ENCODE measurements around the gene LRRC75A. TPM values are rescaled to one million over a fixed set of nuclear protein-coding genes. Genes with fewer than 3 reads are reported as not detected.

The LRRC75A gene
- total RNA-seq, 3 donors from 2014 or later (not counting 1 experiment from before 2014, with no cell fraction given), result 2.6 to 3.0 (median 3.0) TPM

- no peak overlapping the region for H3K27ac Mint-ChIP-seq
- Histone ChIP-seq H3K27me3 (ENCODE audit: control insufficient read depth, insufficient read depth, low read length) (no peaks in the 10 kb centered on the region), H3K27ac (ENCODE audit: low read length) (no peak overlapping the region), H3K4me3 (ENCODE audit: low read length) (no peak overlapping the region), H3K9me3 (ENCODE audit: control insufficient read depth, insufficient read depth, low read length) (no peaks in the 10 kb centered on the region), H3K4me1 (ENCODE audit: control insufficient read depth, insufficient read depth, low read length) (no peaks in the 10 kb centered on the region), H3K36me3 (ENCODE audit: control insufficient read depth, insufficient read depth, low read length) (no peaks in the 10 kb centered on the region)
- H3K36me3 Mint-ChIP-seq, result no peaks in the 10 kb centered on the region
- no peaks in the 10 kb centered on the region for H3K9me3 Mint-ChIP-seq
- no peaks in the 10 kb centered on the region for H3K4me1 Mint-ChIP-seq
- DNase-seq, result no peak
- H3K27me3 Mint-ChIP-seq (ENCODE audit: low read depth in 2 of 2), result no peaks in the 10 kb centered on the region
- WGBS (ENCODE audit: insufficient coverage), result 87% methylated on average over 12 of the region's 12 CpGs
- no peak for TF ChIP-seq CTCF (IDR thresholded peaks at IDR 0.05)
- ATAC-seq, result no peak
- no peak overlapping the region for H3K4me3 Mint-ChIP-seq
- intact Hi-C loops (cut with micrococcal nuclease), result no loop called here
Observed at GRCh38 chr17:16464303-16465051, 27.5 kb downstream of the LRRC75A start.

GRCh38 chr17:16463358-16464302 lies 28.4 kb downstream of the LRRC75A start:
- no peak overlapping the region for H3K27ac Mint-ChIP-seq
- DNase-seq, result no peak
- TF ChIP-seq CTCF (IDR thresholded peaks at IDR 0.05), result no peak
- Histone ChIP-seq H3K36me3 (ENCODE audit: control insufficient read depth, insufficient read depth, low read length) (no peaks in the 10 kb centered on the region), H3K4me3 (ENCODE audit: low read length) (no peak overlapping the region), H3K4me1 (ENCODE audit: control insufficient read depth, insufficient read depth, low read length) (no peaks in the 10 kb centered on the region), H3K27ac (ENCODE audit: low read length) (no peak overlapping the region), H3K27me3 (ENCODE audit: control insufficient read depth, insufficient read depth, low read length) (no peaks in the 10 kb centered on the region), H3K9me3 (ENCODE audit: control insufficient read depth, insufficient read depth, low read length) (no peaks in the 10 kb centered on the region)
- WGBS (ENCODE audit: insufficient coverage), result 91% methylated on average over 13 of the region's 13 CpGs
- no peak for ATAC-seq
- no peaks in the 10 kb centered on the region for H3K9me3 Mint-ChIP-seq
- H3K4me1 Mint-ChIP-seq, result no peaks in the 10 kb centered on the region
- no peak overlapping the region for H3K4me3 Mint-ChIP-seq
- intact Hi-C loops (cut with micrococcal nuclease), result no loop called here
- H3K27me3 Mint-ChIP-seq (ENCODE audit: low read depth in 2 of 2), result no peaks in the 10 kb centered on the region
- no peaks in the 10 kb centered on the region for H3K36me3 Mint-ChIP-seq

GRCh38 chr17:16462070-16462864 lies 29.7 kb downstream of the LRRC75A start:
- no peak for TF ChIP-seq CTCF (IDR thresholded peaks at IDR 0.05)
- Mint-ChIP-seq H3K36me3 (no peaks in the 10 kb centered on the region), H3K27me3 (ENCODE audit: low read depth in 2 of 2) (no peaks in the 10 kb centered on the region), H3K4me1 (no peaks in the 10 kb centered on the region), H3K27ac (no peak overlapping the region), H3K4me3 (no peak overlapping the region), H3K9me3 (no peaks in the 10 kb centered on the region)
- intact Hi-C loops (cut with micrococcal nuclease), result no loop called here
- 94% methylated on average over 20 of the region's 20 CpGs for WGBS (ENCODE audit: insufficient coverage)
- H3K36me3 ChIP-seq (ENCODE audit: control insufficient read depth, insufficient read depth, low read length), result no peaks in the 10 kb centered on the region
- H3K4me1 ChIP-seq (ENCODE audit: control insufficient read depth, insufficient read depth, low read length), result no peaks in the 10 kb centered on the region
- ATAC-seq, result no peak
- no peaks in the 10 kb centered on the region for H3K9me3 ChIP-seq (ENCODE audit: control insufficient read depth, insufficient read depth, low read length)
- H3K27ac ChIP-seq (ENCODE audit: low read length), result no peak overlapping the region
- H3K4me3 ChIP-seq (ENCODE audit: low read length), result no peak overlapping the region
- H3K27me3 ChIP-seq (ENCODE audit: control insufficient read depth, insufficient read depth, low read length), result no peaks in the 10 kb centered on the region
- no peak for DNase-seq
